ENCODE data around the gene ANKRD13B.
A peak's percentile ranks its signal among the peaks of the same experiment; 100 is the strongest.

ANKRD13B gene

DNA sequence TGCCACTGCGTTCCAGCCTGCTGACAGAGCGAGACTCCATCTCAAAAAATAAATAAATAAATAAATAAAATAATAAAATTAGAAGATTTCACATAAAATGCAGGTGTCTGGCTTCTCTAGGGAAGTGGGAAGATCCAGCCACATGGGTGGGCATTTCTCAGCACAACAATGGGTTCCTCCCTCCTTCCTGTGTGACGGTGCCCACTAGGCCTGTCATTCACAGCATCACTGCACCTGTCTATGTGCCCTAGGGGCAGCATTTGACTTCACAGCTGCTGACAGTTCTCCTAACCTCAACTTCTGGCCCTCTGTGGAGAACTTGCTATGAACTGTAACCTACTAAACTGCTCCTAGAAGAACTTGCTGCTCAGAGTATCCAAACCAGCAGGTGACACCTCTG is 29.1 kb upstream of the ANKRD13B start:
- DNase-seq (ENCODE audit: insufficient read length, low spot score), result no peak
- TF ChIP-seq POLR2A (IDR thresholded peaks at IDR 0.05; ENCODE audit: low read depth, low read length), result no peak
- FAIRE-seq, result no peak

DNA sequence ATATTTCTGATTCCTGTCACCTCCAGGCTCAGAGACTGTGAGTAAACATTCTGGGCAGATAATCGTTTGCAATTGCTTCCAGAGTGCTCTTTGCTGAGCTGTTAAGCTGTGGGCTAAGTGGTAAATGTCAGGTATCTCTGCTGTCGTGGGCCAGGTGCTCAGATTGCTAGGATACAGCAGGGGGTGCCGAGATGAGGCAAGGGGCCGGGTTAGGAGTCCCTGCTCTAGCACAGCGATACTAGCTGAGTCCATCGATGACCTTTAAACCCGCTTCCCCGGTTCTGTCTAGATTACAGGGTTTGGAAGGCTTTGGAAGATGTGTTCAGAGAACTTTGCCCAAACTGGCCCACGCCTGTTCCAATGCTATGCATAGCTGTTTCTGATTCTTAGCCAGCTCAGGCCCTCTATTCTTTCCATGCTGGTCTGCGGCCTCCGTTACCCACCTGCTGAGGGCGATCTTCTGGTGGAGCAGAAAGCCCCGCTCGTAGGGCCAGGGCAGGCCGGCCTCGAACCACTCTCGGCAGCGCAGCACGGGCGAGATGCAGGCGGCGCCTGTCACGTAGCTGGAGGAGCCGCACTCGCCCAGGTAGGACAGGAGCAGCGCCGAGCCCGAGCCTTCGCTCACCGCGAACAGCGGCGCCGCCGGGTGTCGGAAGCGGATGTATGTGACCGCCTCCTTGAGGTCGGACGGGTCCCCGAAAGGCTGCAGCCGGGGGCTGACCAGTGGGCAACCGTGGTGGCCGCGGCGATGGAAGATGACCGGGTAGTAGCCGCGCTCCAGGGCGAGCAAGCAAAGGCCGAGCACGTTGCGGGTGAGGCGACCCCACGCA is 27.1 kb upstream of the ANKRD13B start:
- FAIRE-seq (no peak), DNase-seq (ENCODE audit: insufficient read length, low spot score) (no peak)
- TF ChIP-seq POLR2A (IDR thresholded peaks at IDR 0.05; ENCODE audit: low read depth, low read length), result no peak

DNA sequence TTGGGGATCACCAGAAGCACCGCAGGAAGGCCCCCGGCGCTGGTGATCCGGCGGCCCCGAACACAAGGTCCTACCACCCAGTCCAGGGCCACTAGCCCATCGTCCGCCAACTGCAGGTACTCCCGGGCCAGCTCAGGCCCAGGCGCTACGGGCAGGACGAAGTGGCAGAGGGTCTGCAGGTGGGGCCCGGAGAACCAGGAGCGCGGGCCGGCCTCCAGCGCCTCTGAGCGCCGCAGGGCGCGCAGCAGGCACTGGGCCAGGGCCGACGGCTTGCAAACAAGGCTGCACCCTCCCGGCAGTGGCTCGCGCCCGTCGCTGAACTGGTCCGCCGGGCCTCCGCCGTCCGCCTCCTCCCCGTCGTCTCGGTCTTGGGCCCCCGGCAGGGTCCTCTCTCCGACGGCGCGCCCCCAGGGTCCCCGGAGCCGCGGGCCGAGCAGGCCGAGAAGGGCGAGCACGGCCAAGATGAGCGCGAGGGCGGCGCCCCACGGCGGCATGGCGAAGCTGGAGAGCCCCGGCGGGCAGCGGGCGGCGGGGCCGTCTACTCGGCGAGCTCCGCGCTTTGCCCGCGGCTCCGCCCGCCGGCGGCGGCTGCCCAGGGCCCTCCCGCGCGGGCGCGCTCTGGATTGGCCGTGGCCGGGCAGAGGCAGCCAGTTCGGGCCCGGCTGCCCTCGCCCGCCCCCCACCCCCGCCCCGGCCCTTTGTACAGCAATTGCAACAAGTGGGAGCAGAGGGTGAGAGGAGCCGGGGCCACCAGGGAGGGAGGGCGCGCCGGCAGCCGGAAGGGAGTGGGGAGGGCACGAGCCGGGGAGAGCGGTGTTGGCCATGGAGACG is 26.2 kb upstream of the ANKRD13B start, which contains the start of gene ABHD15:
TSS of gene ABHD15 (minus strand) at position 565 of the 831 bp plus-strand sequence. CDS start at position 494, 71 bp downstream.
- 0 out of 2 replicates have a peak, but pooled peaks have one; percentile 10 for TF ChIP-seq POLR2A (IDR thresholded peaks at IDR 0.05; ENCODE audit: low read depth, low read length)
- no peak for FAIRE-seq
- peak; percentile 72 for DNase-seq (ENCODE audit: insufficient read length, low spot score)

DNA sequence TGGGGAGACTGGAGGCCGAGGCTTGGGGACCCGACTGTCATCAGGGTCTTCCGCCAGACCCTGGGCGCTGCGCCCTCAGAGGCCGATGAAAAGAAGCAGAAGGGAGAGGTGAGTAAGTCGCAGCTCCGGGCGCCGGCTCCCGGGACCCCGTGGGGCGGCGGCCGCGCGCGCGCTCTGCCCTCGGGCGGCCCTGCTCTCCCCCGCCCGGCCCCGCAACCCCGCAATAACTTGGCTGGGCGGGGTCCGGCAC is 25.7 kb upstream of the ANKRD13B start:
- DNase-seq (ENCODE audit: insufficient read length, low spot score) (no peak), FAIRE-seq (no peak)
- TF ChIP-seq POLR2A (IDR thresholded peaks at IDR 0.05; ENCODE audit: low read depth, low read length), result no peak

DNA sequence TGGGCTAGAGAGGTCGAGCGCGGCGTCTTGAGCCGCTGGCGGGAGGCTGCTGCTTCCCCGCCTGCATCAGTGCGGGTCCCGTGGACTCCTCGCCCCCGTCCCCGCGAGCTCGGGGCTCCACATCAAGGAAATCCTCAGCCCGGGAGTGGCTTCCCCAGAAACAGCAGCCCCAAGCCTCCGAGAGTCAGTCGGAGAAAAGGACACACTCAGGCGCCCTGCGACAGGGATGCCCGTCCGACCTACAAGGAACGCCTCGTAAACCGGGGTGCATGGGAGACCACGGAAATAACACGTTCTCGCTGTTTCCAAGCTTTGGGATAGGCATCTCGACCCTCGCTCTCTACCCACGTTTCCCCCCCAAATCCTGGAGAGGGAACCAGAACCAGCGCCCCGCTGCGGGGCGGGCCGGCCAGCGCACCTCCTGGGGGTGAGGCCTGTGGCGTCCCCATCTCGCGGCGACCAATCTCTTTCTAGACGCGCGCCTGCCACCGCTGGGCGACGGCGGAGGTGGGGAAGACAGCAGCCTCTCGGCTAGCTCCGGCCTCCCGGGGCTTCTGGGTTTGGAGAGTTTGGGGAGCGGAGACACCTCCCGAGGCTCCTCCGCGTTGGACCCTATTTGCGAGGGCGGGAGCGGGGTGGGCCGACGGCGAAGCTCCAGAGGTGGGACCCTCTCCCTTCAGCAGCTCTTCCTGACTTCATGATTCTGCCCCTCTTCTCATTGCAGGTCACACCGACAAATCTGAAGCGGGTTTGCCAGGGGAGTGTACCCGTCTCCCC is 25.2 kb upstream of the ANKRD13B start:
- DNase-seq (ENCODE audit: insufficient read length, low spot score) (peak; percentile 66), FAIRE-seq (no peak)
- TF ChIP-seq POLR2A (IDR thresholded peaks at IDR 0.05; ENCODE audit: low read depth, low read length), result no peak; the same call in 1 of the 2 replicates

DNA sequence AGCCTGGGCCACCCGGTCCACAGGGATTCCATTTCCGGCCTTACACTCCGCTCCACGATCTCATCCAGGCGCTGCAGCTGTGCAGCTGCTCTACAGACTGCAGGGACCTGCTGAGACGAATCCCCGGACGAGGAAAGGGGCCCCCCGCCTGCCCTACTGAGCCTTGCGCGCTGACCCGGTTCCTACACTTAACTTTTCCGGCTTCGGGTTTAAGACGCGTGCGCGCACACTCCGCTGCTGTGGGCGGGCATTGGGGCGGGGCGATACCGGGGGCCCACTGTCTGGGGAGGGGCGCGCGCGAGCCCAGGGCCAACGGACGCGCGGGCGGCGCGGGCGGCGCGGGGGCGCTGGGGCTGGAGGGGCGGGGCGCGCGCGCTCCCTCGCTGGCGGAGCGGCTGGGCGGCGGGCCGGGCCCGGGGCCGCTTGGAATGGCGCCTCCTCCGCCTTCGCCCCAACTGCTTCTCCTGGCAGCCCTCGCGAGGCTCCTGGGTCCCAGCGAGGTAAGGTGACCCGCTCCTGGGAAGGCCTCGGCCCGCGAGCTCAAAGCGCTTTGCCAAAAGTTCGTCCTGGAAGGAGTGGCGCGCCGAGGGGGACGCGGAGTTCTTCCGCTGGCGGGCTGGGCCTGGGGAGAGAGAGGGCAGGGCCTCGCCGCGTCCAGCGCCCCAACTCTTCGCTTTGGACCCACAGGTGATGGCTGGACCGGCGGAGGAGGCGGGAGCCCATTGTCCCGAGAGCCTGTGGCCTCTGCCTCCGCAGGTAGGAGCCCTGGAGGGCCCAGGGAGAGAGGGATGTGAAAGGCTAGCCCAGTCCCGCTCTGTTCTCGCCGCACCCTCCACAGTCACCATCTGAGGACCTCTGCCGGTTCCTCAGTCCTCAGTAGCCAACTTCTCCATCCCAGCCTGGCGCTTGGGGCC is 24.3 kb upstream of the ANKRD13B start, which contains the start of gene TP53I13:
TSS of gene TP53I13 (plus strand) at position 371 of the 914 bp plus-strand sequence. CDS start at position 429, 58 bp downstream.
- TF ChIP-seq POLR2A (IDR thresholded peaks at IDR 0.05; ENCODE audit: low read depth, low read length), result peak; percentile 27; the same call in 1 of the 2 replicates
- peak; percentile 66 for DNase-seq (ENCODE audit: insufficient read length, low spot score)
- no peak for FAIRE-seq

DNA sequence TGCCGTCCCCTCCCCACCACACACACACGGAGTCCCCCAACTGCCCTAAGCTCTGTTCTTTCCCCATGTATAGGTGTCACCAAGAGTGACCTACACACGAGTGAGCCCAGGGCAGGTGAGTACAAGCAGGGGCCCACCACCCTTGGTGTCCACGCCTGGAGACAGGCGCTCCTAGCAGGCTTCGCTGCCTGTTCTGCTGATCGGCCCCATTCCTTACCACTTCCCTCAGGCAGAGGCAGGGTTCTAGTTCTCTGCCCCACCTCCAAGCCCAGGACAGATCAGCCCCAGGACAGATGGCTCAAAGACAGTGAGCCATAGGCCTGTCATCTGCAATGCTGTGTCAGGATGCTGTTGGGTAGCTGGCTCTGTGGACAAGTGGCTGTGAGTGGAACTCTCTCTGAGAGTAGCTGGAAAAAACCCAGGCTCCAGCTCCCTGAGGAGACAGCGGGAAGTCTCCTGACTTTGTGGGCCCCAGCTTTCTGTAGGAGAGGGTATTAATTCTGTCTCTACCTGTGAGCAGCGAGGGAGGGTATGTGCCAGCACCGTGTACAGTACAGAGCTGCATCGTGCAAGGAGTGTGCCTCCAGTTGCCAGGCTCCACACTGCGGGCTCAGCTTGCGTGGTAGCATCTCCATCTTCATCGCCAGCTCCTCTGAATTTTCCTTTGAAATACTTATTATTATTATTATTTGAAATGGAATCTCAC is 23.5 kb upstream of the ANKRD13B start:
- DNase-seq (ENCODE audit: insufficient read length, low spot score), result no peak
- no peak for FAIRE-seq
- no peak for TF ChIP-seq POLR2A (IDR thresholded peaks at IDR 0.05; ENCODE audit: low read depth, low read length)

DNA sequence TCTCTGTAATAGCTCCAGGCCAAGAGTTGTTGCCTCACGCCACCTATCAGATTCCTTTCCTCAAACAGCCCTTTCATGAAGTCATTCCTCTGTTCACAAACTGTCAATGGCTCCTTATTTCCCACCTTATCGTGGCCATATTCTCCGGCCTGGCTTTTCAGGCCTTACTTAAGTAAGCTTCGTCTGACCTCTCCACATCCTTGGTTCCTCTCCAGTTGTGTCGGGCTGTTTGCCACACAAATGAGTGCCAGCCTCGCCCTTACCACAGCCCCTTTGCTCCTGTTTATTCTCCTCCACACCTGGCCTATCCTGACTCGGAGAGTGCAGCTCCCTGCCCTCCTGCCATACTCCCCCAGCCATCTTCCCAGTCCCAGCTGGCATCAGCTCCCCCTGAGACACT is 22.4 kb upstream of the ANKRD13B start:
- DNase-seq (ENCODE audit: insufficient read length, low spot score), result no peak
- no peak for FAIRE-seq
- no peak for TF ChIP-seq POLR2A (IDR thresholded peaks at IDR 0.05; ENCODE audit: low read depth, low read length)

DNA sequence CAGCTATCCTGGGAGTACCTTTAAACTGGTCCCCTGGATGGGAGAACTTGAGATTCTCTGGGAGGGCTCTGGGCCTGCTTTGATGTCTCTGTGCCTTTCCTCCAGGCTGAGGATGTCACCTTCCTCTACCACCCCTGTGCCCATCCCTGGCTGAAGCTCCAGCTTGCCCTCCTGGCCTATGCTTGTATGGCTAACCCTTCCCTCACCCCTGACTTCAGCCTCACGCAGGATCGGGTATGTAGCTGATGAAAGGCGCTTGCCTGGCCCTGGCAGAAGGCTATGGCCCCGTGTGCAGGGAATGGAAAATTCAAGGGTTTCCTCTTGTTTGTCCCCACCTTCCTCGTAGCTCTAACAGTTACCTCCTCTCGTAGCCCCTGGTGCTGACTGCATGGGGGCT is 21.4 kb upstream of the ANKRD13B start:
- no peak for DNase-seq (ENCODE audit: insufficient read length, low spot score)
- no peak for FAIRE-seq
- TF ChIP-seq POLR2A (IDR thresholded peaks at IDR 0.05; ENCODE audit: low read depth, low read length), result no peak

DNA sequence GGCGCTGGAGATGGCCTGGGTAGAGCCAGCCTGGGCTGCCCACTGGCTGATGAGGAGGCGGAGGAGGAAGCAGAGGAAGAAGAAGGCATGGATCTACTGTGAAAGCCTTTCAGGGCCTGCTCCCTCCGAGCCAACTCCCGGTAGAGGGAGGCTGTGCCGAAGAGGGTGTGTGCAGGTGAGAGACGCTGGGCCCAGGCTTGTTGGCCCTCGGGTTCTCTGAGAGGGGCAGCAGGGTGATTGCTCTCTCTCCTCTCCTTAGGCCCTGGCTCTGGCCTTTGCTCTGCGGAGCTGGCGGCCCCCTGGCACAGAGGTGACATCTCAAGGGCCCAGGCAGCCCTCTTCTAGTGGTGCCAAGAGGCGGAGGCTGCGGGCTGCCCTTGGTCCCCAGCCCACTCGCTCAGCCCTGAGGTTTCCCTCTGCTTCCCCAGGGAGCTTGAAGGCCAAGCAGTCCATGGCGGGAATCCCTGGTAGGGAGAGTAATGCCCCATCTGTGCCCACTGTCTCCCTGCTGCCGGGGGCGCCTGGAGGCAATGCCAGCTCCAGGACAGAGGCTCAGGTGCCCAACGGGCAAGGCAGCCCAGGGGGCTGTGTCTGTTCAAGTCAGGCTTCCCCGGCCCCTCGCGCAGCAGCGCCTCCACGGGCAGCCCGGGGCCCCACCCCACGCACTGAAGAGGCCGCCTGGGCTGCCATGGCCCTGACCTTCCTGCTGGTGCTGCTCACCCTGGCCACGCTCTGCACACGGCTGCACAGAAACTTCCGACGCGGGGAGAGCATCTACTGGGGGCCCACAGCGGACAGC is 20.9 kb upstream of the ANKRD13B start:
- TF ChIP-seq POLR2A (IDR thresholded peaks at IDR 0.05; ENCODE audit: low read depth, low read length), result no peak
- DNase-seq (ENCODE audit: insufficient read length, low spot score) (no peak), FAIRE-seq (no peak)

DNA sequence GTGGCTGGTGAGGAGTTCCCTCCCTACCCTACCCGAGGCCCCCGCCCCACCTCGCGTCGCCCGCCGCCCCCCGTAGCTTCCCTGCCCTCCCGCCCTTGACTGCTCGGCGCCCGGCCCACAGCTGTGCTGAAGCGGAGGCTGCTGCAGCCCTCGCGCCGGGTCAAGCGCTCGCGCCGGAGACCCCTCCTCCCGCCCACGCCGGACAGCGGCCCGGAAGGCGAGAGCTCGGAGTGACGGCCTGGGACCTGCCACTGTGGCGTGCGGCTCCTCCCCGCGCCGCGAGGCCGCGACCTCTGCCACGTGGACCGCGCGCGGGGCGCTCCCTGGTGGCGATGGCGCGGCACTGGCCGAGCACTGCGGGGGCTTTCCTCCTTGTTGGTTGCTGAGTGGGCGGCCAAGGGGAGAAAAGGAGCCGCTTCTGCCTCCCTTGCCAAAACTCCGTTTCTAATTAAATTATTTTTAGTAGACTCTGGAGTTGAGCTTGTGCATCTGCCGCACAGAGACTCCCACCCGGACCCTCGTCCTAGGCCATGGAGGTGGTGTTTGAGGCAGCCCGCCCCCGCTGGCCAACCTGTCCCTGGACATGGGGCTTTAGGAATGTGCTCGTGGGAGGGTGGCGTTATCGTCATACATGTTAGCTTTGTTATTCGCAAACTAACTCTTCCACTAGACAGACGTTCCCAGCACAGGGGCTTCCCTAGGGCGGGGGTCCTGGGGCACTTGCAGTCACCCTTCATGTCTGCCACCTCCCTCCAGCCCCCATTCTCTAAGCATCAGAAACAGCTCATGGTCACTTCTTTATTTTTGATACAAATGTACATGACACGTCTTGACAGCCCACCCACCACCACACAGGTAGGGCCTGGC is 20.0 kb upstream of the ANKRD13B start:
- no peak for TF ChIP-seq POLR2A (IDR thresholded peaks at IDR 0.05; ENCODE audit: low read depth, low read length)
- DNase-seq (ENCODE audit: insufficient read length, low spot score) (no peak), FAIRE-seq (no peak)
